Measurements from ENCODE around the gene DPPA5.
"Not testable (repeated sequence)": the region's sequence is repeated elsewhere in the genome, so short reads cannot be mapped to it uniquely, and the experiment has no call there.

DPPA5 gene, protein sequence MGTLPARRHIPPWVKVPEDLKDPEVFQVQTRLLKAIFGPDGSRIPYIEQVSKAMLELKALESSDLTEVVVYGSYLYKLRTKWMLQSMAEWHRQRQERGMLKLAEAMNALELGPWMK

GRCh38 chr6:73353636-73354593, at the start of gene DPPA5:
Gene DPPA5 (minus strand): TSS chr6:73354276. CDS start chr6:73354225, 51 bp downstream.
- Mint-ChIP-seq H3K9me3 (no peaks in the 10 kb centered on the region), H3K27ac (no peak within 1 kb of the TSS), H3K4me3 (no peak within 1 kb of the TSS), H3K4me1 (no peaks in the 10 kb centered on the region), H3K36me3 (no peaks in the 10 kb centered on the region)
- DNase-seq (ENCODE audit: low spot score in 2 of 2) (no peak), ATAC-seq (no peak)

- Mint-ChIP-seq H3K36me3 (peaks cover 4% of the 10 kb centered on the region), H3K4me3 (no peak overlapping the region), H3K9me3 (no peaks in the 10 kb centered on the region), H3K4me1 (no peaks in the 10 kb centered on the region), H3K27ac (no peak overlapping the region)
- ATAC-seq (no peak), DNase-seq (ENCODE audit: low spot score in 2 of 2) (no peak)
These were observed 46.6 kb upstream of the DPPA5 start for GRCh38 chr6:73400656-73401055.

DNA sequence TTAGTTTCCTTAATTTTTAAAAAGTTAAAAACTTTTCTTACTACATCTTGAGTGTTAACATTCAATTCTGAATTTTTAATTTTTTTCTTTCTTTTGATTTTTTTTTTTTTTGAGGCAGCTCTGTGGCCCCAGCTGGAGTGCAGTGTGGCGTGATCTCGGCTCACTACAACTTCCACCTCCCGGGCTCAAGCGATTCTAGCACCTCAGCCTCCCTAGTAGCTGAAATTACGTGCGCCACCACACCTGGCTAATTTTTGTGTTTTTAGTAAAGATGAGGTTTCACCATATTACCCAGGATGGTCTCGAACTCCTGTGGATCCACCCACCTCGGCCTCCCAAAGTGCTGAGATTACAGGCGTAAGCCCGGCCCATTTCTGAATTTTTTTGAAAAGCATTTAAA, 41.8 kb upstream of the DPPA5 start:
- no peak for ATAC-seq
- no peak overlapping the region for H3K4me3 Mint-ChIP-seq
- no peaks in the 10 kb centered on the region for H3K9me3 Mint-ChIP-seq
- H3K4me1 Mint-ChIP-seq: peaks cover 16% of the 10 kb centered on the region
- no peak for DNase-seq (ENCODE audit: low spot score in 2 of 2)
- H3K27ac Mint-ChIP-seq: no peak overlapping the region
- H3K36me3 Mint-ChIP-seq: no peaks in the 10 kb centered on the region

GRCh38 chr6:73394577-73395354, 40.7 kb upstream of the DPPA5 start, which contains the start of gene DDX43:
Gene DDX43 (plus strand): TSS chr6:73394828. CDS start chr6:73394906, 78 bp downstream.
- Mint-ChIP-seq H3K9me3 (no peaks in the 10 kb centered on the region), H3K36me3 (no peaks in the 10 kb centered on the region), H3K4me1 (peaks cover 16% of the 10 kb centered on the region), H3K4me3 (peak within 1 kb of the TSS; percentile 65), H3K27ac (peak within 1 kb of the TSS; percentile 73)
- DNase-seq (ENCODE audit: low spot score in 2 of 2): peak; percentile 5 to 66
- peak; percentile 85 for ATAC-seq

GRCh38 chr6:73393278-73393677, 39.2 kb upstream of the DPPA5 start:
- Mint-ChIP-seq H3K9me3 (no peaks in the 10 kb centered on the region), H3K4me1 (peaks cover 16% of the 10 kb centered on the region), H3K4me3 (no peak overlapping the region), H3K27ac (no peak overlapping the region), H3K36me3 (no peaks in the 10 kb centered on the region)
- no peak for ATAC-seq
- no peak for DNase-seq (ENCODE audit: low spot score in 2 of 2)

- not testable (repeated sequence) for H3K9me3 Mint-ChIP-seq; H3K27ac Mint-ChIP-seq; H3K36me3 Mint-ChIP-seq; H3K4me3 Mint-ChIP-seq; DNase-seq (ENCODE audit: low spot score in 2 of 2); ATAC-seq
- H3K4me1 Mint-ChIP-seq: peaks cover 16% of the 10 kb centered on the region
These were observed 38.1 kb upstream of the DPPA5 start for GRCh38 chr6:73392188-73392587.

- H3K36me3 Mint-ChIP-seq: no peaks in the 10 kb centered on the region
- no peak for ATAC-seq
- H3K9me3 Mint-ChIP-seq: no peaks in the 10 kb centered on the region
These were observed 37.6 kb upstream of the DPPA5 start for GRCh38 chr6:73391675-73392074.

DNA sequence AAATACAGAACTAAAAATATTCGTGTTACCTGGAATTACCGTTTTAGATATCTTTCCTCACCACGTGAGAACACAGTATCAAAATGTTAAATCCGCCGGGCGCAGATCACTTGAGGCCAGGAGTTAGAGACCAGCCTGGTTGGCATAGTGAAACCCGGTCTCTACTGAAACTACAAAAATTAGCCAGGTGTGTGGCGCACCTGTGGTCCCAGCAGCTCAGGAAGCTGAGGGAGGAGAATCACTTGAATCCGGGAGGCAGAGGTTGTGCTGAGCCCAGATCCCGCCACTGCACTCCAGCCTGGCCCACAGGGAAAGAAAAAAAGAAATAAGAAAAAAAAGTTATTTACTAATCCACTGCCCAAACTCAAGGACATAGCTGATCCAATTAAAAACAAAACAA, 35.8 kb upstream of the DPPA5 start:
- ATAC-seq: no peak
- Mint-ChIP-seq H3K36me3 (no peaks in the 10 kb centered on the region), H3K9me3 (no peaks in the 10 kb centered on the region), H3K4me3 (peak overlapping the region; percentile 81), H3K27ac (peak overlapping the region; percentile 91), H3K4me1 (peaks cover 14% of the 10 kb centered on the region)
- DNase-seq (ENCODE audit: low spot score in 2 of 2): no peak

More at GRCh38 chr6:73391675-73392074, 37.6 kb upstream of the DPPA5 start:
- no peak overlapping the region for H3K4me3 Mint-ChIP-seq
- H3K27ac Mint-ChIP-seq: peak overlapping the region; percentile 65
- no peak for DNase-seq (ENCODE audit: low spot score in 2 of 2)
- H3K4me1 Mint-ChIP-seq: peaks cover 16% of the 10 kb centered on the region

DNA sequence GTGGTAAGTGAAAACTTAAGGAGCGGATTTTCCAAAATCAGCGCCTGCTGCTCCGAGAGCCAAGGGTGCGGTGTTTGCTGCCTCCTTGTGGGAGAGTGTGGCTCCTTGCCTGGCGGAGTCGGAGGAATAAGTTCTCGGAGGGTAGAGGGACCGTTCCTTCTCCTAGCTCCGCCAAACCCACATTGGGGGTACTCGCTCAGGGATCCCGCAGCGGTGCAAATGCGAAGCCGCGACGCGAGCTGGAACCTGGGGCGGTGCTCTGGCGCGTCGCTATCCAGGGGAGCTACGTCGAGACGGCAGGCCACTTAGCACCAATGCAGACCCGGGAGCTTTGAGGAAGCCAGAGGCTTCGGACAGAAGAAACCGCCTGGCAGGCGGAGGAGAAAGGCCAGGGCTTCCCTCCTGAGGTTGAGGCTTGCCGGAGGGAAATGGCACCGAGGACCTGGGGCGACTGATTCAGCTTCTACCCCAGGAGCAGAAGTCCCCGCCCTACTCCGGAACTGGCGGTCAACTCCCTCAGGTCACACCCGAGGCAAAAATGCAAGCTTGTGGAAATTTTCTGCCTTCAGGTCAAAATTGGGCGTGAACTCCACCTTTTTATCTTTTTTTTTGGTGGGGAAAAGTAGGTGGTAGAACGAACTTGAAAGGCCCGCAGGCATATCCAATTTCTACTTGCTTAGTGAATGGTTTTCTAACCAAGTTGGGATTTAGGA, 34.9 kb upstream of the DPPA5 start:
- peak overlapping the region; percentile 81 for H3K4me3 Mint-ChIP-seq
- H3K27ac Mint-ChIP-seq: peak overlapping the region; percentile 91
- DNase-seq (ENCODE audit: low spot score in 2 of 2) (peak; percentile 44 to 80), ATAC-seq (peak; percentile 97)
- H3K36me3 Mint-ChIP-seq: no peaks in the 10 kb centered on the region
- peaks cover 11% of the 10 kb centered on the region for H3K4me1 Mint-ChIP-seq
- H3K9me3 Mint-ChIP-seq: no peaks in the 10 kb centered on the region

- Mint-ChIP-seq H3K4me1 (peaks cover 11% of the 10 kb centered on the region), H3K27ac (peak overlapping the region; percentile 91), H3K4me3 (peak overlapping the region; percentile 81), H3K36me3 (no peaks in the 10 kb centered on the region), H3K9me3 (no peaks in the 10 kb centered on the region)
- ATAC-seq (peak; percentile 4), DNase-seq (ENCODE audit: low spot score in 2 of 2) (no peak)
These were observed 34.3 kb upstream of the DPPA5 start for GRCh38 chr6:73388433-73388799.

DNA sequence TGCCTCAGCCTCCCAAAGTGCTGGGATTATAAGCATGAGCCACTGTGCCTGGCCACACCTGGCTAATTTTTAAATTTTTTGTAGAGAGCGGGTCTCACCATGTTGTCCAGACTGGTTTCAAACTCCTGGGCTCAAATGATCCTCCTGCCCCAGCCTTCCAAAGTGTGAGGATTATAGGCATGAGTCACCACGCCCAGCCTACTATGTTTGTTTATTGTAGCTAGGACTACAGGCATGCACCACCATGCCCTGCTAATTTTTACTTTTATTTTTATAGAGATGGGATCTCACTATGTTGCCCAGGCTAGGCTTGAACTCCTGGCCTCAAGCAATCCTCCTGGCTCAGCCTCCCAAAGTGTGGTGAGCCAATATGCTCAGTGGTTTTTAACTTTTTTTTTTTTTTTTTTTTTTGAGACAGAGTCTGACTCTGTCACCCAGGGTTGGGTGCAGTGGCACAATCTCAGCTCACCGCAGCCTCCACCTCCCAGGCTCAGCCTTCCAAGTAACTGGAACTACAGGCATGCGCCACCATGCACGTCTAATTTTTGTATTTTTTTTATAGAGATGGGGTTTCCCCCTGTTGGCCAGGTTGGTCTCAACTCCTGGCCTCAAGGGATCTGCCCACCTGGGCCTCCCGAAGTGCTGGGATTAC, 28.5 kb upstream of the DPPA5 start:
- Mint-ChIP-seq H3K4me1 (no peaks in the 10 kb centered on the region), H3K36me3 (no peaks in the 10 kb centered on the region), H3K27ac (no peak overlapping the region), H3K4me3 (no peak overlapping the region), H3K9me3 (no peaks in the 10 kb centered on the region)
- ATAC-seq: no peak
- no peak for DNase-seq (ENCODE audit: low spot score in 2 of 2)

- H3K9me3 Mint-ChIP-seq; H3K27ac Mint-ChIP-seq; ATAC-seq; H3K36me3 Mint-ChIP-seq; DNase-seq (ENCODE audit: low spot score in 2 of 2); H3K4me1 Mint-ChIP-seq; H3K4me3 Mint-ChIP-seq: not testable (repeated sequence)
These were observed 27.5 kb upstream of the DPPA5 start for GRCh38 chr6:73381531-73381930.

- H3K27ac Mint-ChIP-seq: no peak overlapping the region
- no peaks in the 10 kb centered on the region for H3K36me3 Mint-ChIP-seq
- ATAC-seq (no peak), DNase-seq (ENCODE audit: low spot score in 2 of 2) (no peak)
- H3K9me3 Mint-ChIP-seq: no peaks in the 10 kb centered on the region
- H3K4me1 Mint-ChIP-seq: no peaks in the 10 kb centered on the region
- no peak overlapping the region for H3K4me3 Mint-ChIP-seq
These were observed 23.1 kb upstream of the DPPA5 start for GRCh38 chr6:73377225-73377624.

- DNase-seq (ENCODE audit: low spot score in 2 of 2) (no peak), ATAC-seq (no peak)
- Mint-ChIP-seq H3K36me3 (no peaks in the 10 kb centered on the region), H3K4me3 (no peak overlapping the region), H3K4me1 (no peaks in the 10 kb centered on the region), H3K27ac (no peak overlapping the region), H3K9me3 (no peaks in the 10 kb centered on the region)
These were observed 21.1 kb upstream of the DPPA5 start for GRCh38 chr6:73375216-73375615.

All from stimulated activated effector memory CD8-positive, alpha-beta T cell treated with anti-CD3 and anti-CD28 coated beads, Interleukin-12 subunit alpha, Interleukin-12 subunit beta, amount 100 ng/mL, for 72 hours (primary cell).